Measurements from ENCODE around the gene HSDL1. TPM values are rescaled to one million over a fixed set of nuclear protein-coding genes. Genes with fewer than 3 reads are reported as not detected.

HSDL1 gene
- total and polyA plus RNA-seq, 2 of the 4 experiments (the other 2 are of a cell fraction): 11.6 to 18.3 TPM

- no peaks in the 10 kb centered on the region for H3K79me1 ChIP-seq (ENCODE audit: low read depth in 1 of 2, low read length in 2 of 2)
Measured at GRCh38 chr16:84150926-84151325, 5.9 kb upstream of the HSDL1 start.

More at GRCh38 chr16:84150926-84151325, 5.9 kb upstream of the HSDL1 start:
- H4K8ac ChIP-seq (ENCODE audit: low read depth in 2 of 2, low read length in 2 of 2): no peak overlapping the region
- CTCF ChIA-PET: no interaction called here
- POLR2A ChIA-PET (ENCODE audit: unreplicated experiment): no interaction called here
- H3K9me1 ChIP-seq (ENCODE audit: insufficient read depth, low read length): no peaks in the 10 kb centered on the region
- dilution Hi-C loops (cut with HindIII; ENCODE audit: low sequenced_read_pairs, unreplicated experiment): no loop called here
- intact Hi-C loops (cut with micrococcal nuclease): no loop called here
- H3K27me3 ChIP-seq (ENCODE audit: control insufficient read depth, insufficient read depth, low read length): peaks cover 26% of the 10 kb centered on the region
- H2BK15ac ChIP-seq (ENCODE audit: low read depth, low read length): no peak overlapping the region
- no peak overlapping the region for H4K91ac ChIP-seq (ENCODE audit: insufficient read depth, low read depth, low read length)
- ATAC-seq (ENCODE audit: low read depth): no peak
- no peak overlapping the region for H3K18ac ChIP-seq (ENCODE audit: low read depth, low read length)
- BruUV-seq (replicated peaks): no TSS peak
- no peak overlapping the region for H3K14ac ChIP-seq (replicated peaks; ENCODE audit: low read depth, low read length)
- no peak overlapping the region for H3K27ac ChIP-seq (ENCODE audit: insufficient read depth, low read length)
- TF ChIP-seq USF2 (IDR thresholded peaks at IDR 0.05; ENCODE audit: low read depth, low read length) (no peak), NFE2L2 (IDR thresholded peaks at IDR 0.05; ENCODE audit: low read depth, low read length) (no peak), FOS (IDR thresholded peaks at IDR 0.05; ENCODE audit: low read depth, low read length) (no peak), BHLHE40 (IDR thresholded peaks at IDR 0.05; ENCODE audit: low read depth, low read length) (no peak), CHD1 (IDR thresholded peaks at IDR 0.05; ENCODE audit: low read depth, low read length) (no peak), MXI1 (IDR thresholded peaks at IDR 0.05; ENCODE audit: borderline replicate concordance, low read depth, low read length) (no peak), POLR2A (IDR thresholded peaks at IDR 0.05; ENCODE audit: low read depth, low read length) (no peak), MAFK (IDR thresholded peaks at IDR 0.05; ENCODE audit: low read depth, low read length) (no peak), CEBPB (IDR thresholded peaks at IDR 0.05; ENCODE audit: low read depth, low read length) (no peak), MAZ (IDR thresholded peaks at IDR 0.05; ENCODE audit: borderline replicate concordance, low read depth, low read length) (no peak), CTCF (conservative IDR thresholded peaks at IDR 0.05; ENCODE audit: low read depth, low read length) (no peak), SMC3 (IDR thresholded peaks at IDR 0.05; ENCODE audit: low read depth, low read length) (no peak), RAD21 (IDR thresholded peaks at IDR 0.05; ENCODE audit: low read length) (no peak)
- H2AK5ac ChIP-seq (ENCODE audit: low read depth, low read length): no peak overlapping the region
- no peaks in the 10 kb centered on the region for H3K4me1 ChIP-seq (ENCODE audit: control insufficient read depth, insufficient read depth, low read length)
- no peak overlapping the region for H2BK20ac ChIP-seq (ENCODE audit: low read depth, low read length)
- no peak overlapping the region for H3K4ac ChIP-seq (ENCODE audit: low read depth, low read length)
- H2BK5ac ChIP-seq (ENCODE audit: low read depth, low read length, poor library complexity, severe bottlenecking): no peak overlapping the region
- H3K9ac ChIP-seq (ENCODE audit: low read depth, low read length): no peak overlapping the region
- no peak overlapping the region for H3K23ac ChIP-seq (ENCODE audit: low read depth, low read length)
- no peak overlapping the region for H2AFZ ChIP-seq (replicated peaks; ENCODE audit: low read length, poor library complexity)
- DNase-seq: no peak
- no peak overlapping the region for H3K4me3 ChIP-seq (ENCODE audit: insufficient read depth, low read depth, low read length)
- H3K36me3 ChIP-seq (ENCODE audit: control insufficient read depth, insufficient read depth, low read length): no peaks in the 10 kb centered on the region
- no peaks in the 10 kb centered on the region for H4K20me1 ChIP-seq (ENCODE audit: insufficient read depth, low read length)
- no peak overlapping the region for H2AK9ac ChIP-seq (replicated peaks; ENCODE audit: low read depth, low read length, poor library complexity)
- in situ Hi-C loops (cut with MboI; ENCODE audit: low sequenced_read_pairs): no loop called here
- H2BK120ac ChIP-seq (ENCODE audit: low read depth, low read length): no peak overlapping the region
- H3K9me3 ChIP-seq (ENCODE audit: control insufficient read depth, insufficient read depth, low read length): no peaks in the 10 kb centered on the region
- WGBS, 2 experiments (ENCODE audit: extremely low coverage in 2 of 2, insufficient read length in 1 of 2): no CpG with 5 or more reads among the region's 3 CpGs
- H4K5ac ChIP-seq (ENCODE audit: low read depth, low read length): no peak overlapping the region
- no peak overlapping the region for H3K56ac ChIP-seq (ENCODE audit: extremely low read depth, insufficient read depth, low read length)
- no peak overlapping the region for H3K4me2 ChIP-seq (ENCODE audit: low read depth, low read length)
